GM21528 (cell line): ENCODE data around the gene STPG3.
A peak's percentile ranks its signal among the peaks of the same experiment; 100 is the strongest.

Source experiments
- ATAC-seq: cut with Tn5 transposase; IDR thresholded peaks from one replicate; pipeline ENCODE4 v1.9.1; 2021; ENCODE audit warnings: mild to moderate bottlenecking, moderate library complexity; ENCODE audit not compliant: unreplicated experiment, low FRiP score

Gene STPG3

DNA sequence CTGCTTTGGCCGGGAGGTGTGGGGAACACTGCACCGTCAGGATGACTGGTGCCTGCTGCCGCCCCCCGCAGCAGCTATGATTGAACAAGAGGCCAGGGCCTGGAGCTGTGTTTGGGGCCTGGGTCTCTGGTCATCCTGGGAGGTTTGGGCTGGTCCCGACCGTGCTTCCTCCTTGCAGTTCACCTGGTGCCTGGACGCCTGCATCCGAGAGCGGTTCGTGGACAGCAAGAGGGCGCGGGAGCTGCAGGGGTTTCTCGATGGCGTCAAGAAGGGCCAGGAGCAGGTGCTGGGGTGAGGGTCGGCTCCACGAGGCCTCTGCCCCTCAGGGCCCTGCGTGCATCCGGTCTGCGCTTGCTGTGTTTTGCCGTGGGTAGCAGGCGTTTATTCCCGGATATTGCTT, 13.0 kb downstream of the STPG3 start:
- ATAC-seq = no peak

DNA sequence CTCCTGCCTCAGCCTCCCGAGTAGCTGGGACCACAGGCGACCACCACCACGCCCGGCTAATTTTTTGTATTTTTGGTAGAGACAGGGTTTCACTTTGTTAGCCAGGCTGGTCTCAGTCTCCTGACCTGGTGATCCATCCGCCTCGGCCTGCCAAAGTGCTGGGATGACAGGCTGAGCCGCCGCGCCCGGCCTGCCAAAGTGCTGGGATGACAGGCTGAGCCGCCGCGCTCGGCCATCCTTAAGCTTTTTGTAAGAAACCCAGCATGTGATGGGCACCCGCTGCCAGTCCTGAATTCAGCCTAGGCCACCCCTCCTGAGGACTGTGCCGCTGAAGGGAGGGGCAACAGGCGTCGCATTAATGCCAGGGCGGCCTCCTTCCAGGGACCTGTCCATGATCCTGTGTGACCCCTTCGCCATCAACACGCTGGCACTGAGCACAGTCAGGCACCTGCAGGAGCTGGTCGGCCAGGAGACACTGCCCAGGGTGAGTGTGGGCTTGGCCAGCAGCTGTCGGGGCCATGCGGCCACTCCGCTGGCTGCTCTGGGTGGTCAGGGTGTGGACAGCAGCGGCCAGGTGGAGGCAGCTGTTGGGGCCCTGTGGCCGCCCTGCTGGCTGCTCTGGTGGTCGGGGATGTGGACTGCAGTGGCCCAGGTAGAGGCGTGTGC, 14.5 kb downstream of the STPG3 start:
- no peak for ATAC-seq

GRCh38 chr9:137266162-137266527, 15.1 kb downstream of the STPG3 start:
- ATAC-seq = no peak

DNA sequence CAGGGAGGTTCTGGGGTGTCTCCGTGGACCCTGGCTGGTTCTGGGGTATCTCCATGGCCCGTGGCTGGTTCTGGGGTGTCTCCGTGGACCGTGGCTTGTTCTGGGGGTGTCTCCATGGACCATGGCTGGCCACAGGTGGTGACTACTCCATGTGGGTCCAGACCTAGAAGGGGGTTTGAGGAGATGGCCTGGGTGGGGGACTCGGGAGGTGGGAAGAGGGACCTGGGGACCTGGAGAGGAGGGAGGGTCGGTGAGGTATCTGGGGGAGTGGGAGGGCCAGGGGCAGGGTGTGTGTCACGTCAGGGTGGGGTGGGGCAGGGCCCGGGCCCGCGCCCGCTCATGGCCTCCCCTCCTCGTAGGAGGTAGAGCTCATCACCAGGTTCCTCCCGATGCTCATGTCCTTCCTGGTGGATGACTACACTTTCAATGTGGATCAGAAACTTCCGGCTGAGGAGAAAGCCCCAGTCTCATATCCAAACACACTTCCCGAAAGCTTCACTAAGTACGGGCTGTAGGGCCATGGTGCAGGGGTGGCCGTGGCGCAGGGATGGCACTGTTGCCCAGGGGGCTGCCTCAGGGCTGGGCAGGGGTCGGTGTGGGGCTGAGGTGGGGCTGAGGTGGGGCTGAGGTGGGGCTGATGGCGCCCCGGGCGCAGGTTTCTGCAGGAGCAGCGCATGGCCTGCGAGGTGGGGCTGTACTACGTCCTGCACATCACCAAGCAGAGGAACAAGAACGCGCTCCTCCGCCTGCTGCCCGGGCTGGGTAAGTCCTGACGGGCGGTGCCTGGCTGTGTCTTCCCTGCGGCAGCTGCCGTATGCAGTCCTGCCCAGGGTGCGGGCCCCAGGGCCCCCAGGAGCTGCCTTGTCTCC, 15.7 kb downstream of the STPG3 start:
- no peak for ATAC-seq

GRCh38 chr9:137267933-137268355, 16.9 kb downstream of the STPG3 start:
- no peak for ATAC-seq

GRCh38 chr9:137268538-137269201, 17.6 kb downstream of the STPG3 start:
- no peak for ATAC-seq

DNA sequence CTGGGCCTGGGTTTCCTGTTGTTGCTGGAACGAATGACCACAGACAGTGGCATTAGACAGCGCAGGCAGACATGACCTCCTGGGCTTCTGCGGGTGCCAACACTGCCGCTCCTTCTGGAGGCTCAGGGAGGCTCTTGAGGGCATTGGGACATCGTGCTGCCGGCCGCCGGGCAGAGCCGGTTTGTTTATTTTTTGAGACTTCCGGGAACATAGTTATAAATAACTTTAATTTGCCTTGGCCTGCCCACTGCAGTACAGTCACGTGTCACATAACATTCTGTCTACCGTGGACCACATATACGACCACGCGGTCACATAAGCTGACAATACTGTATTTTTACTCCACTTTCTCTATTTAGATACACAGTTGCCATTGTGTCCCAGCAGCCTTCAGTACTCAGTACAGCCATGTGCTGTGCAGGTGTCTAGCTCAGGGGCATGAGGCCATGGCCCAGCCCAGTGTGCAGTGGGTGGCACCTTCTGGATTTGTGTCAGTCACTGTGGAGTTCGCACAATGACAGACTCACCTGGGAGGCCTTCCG, 18.2 kb downstream of the STPG3 start:
- ATAC-seq = no peak

DNA sequence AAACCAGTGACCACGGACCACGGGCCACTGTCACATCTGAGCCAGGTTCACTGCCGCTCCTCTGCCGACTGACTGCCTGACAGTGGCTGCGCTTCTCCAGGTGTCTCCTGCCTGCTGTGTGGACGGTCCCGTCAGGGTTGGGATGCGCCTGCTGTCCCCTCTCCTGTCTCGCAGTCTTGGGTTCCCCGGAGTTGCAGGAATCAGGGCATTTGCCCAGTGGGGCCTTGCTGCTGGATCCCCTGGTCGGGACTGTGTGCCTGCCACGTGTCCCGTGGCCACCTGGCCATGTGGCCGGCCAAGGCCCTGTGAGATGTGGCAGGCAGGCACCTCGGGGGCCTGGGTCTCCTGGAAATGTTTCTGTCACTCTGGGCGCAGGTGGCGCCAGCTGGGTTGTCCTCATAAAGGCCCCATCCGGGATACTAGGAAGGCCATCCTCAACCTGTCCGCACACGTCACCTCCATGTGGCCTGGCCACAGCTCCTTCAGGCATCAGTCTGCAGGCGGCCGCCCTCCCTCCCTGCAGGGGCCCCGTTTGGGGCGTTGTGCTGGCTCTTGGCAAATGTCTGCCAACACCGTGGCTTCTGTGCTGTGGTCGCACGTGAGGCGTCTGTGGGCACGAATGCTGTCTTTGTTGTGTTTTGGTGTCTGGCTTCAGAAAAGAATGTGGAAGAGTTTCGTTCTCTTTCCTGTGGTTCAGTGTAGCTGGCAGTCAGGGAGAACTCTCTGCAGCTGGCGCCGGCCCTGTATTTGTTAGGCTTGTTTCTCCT, 20.0 kb downstream of the STPG3 start:
- no peak for ATAC-seq

DNA sequence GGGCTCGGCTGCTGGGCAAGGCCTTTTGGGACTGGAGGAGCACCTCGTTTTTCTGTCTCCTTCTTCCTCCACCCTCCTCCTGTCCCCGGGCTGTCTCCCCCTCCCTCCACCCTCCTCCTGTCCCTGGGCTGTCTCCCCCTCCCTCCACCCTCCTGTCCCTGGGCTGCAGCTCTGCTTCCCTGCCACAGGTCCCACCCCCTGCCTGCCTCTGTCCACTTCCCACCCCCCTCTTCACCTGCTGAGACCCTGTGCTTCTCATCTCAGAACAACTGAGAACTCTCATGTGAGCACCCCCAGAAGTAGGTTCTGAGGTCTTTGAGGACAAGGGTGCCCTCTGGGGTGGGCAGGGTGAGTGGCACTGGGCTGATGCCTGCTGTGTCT, 20.6 kb downstream of the STPG3 start:
- no peak for ATAC-seq

DNA sequence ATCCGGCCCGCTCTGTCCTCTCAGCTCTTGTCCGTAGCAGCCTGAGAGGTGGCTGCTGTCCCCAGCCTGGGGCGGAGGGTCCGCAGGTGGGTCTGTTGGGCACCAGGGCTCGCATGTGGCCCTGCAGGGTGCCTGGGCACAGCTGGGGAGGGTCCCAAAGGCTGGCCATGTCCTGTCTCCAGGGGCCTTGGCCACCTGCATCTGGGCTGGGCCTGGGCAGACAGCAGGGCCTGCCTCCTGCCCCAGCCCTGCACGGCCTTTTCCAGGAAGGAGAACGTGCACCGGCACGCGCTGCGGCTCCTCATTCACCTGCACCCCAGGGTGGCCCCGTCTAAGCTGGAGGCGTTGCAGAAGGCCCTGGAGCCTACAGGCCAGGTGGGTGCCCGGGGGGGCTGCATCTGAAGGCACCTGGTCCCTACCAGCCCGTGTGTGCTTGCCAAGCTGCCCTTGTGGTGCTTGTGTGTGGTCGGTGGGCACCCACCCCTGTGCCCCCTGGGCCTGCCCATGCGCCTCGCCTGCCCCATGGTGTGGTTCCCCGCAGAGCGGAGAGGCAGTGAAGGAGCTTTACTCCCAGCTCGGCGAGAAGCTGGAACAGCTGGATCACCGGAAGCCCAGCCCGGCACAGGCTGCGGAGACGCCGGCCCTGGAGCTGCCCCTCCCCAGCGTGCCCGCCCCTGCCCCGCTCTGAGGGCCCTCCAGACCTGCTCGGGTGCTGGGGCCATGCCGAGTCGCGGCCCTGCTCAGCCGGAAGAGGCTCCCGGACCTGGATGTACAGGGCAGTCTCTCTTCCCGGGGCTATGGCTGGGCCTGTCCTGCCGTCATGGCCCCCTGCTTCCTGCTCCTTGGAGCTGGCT, 21.4 kb downstream of the STPG3 start:
- ATAC-seq = no peak

DNA sequence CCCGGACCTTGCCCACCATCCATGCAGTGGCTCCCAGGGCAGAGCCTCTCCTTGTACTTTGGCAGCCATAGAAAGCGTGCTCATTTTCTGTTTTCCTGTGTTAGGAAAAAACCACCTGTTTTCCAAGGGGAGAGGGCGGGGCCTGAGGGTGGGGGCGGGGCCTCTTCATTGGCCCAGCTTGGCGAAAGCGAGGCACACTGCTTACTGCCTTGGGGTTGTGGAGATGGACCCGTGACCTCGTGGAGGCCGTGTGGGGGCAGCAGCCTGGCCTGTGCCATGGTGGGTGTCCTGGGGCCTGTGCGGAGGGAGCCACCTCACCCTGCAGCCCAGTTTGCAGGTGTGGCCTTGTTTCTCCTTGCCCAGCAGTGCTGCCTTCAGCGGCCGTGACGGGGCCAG, 22.0 kb downstream of the STPG3 start:
- ATAC-seq = no peak

- no peak for ATAC-seq
These were observed 22.7 kb downstream of the STPG3 start for GRCh38 chr9:137273611-137274320.

GRCh38 chr9:137275203-137275587, 24.1 kb downstream of the STPG3 start:
- no peak for ATAC-seq

DNA sequence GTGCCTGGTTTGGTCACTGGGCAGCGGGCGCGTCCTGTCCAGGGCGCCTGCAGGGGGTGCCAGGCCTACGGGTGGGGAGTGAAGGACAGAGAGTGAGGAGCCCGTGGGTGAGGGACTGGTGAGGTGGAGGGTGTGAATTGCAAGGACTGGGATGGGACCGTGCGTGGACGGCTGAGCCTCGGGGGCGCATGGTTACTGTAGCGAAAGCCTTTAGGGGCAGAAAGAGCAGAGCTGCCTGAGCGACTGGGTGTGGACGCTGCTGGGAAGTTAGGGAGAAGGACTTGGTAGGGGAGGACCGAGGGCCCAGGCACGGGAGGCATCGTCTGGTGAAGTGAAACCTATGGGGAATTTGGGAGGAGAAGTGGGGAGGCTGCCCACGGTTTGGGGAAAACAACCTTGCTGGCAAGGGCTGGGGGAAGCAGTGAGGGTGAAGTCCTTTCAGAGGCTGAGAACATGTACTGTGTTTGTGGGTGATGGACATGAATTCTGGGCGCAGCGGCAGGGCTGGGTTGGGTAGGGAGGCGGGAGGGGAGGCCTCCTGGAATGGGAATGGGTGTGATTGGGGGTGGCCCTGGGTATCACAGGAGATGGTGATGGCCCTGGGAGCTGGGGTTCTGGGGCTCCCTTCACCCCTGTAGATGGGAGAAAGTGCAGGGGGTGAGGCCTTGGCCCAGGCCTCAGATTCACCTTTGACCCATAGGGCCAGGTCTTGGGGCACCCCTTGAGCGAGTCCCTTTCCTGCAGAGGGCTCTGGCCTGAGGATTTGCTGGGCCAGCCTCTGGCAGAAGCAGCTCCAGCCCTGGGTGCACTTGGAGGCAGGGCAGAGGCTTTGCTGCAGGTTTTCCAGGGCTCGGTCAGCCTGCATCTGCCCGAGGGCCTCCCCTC, 24.7 kb downstream of the STPG3 start:
- ATAC-seq = no peak

- no peak for ATAC-seq
These were observed 25.6 kb downstream of the STPG3 start for GRCh38 chr9:137276473-137277328.

- peak; percentile 68 for ATAC-seq
These were observed 26.4 kb downstream of the STPG3 start, which contains the start of gene TOR4A for GRCh38 chr9:137277329-137278041. TOR4A (plus strand) TSS chr9:137277726; CDS start chr9:137278690, 964 bp downstream.
